Amniotic epithelial cell (primary cell): ENCODE data around the gene PP2D1.
"Not testable (repeated sequence)": the region's sequence is repeated elsewhere in the genome, so short reads cannot be mapped to it uniquely, and the experiment has no call there.

Experiments used
- DNase-seq: peaks from one replicate; pipeline ENCODE4 v3.0.0-alpha.2; 2010; ENCODE audit warnings: low read depth

Gene PP2D1

DNA sequence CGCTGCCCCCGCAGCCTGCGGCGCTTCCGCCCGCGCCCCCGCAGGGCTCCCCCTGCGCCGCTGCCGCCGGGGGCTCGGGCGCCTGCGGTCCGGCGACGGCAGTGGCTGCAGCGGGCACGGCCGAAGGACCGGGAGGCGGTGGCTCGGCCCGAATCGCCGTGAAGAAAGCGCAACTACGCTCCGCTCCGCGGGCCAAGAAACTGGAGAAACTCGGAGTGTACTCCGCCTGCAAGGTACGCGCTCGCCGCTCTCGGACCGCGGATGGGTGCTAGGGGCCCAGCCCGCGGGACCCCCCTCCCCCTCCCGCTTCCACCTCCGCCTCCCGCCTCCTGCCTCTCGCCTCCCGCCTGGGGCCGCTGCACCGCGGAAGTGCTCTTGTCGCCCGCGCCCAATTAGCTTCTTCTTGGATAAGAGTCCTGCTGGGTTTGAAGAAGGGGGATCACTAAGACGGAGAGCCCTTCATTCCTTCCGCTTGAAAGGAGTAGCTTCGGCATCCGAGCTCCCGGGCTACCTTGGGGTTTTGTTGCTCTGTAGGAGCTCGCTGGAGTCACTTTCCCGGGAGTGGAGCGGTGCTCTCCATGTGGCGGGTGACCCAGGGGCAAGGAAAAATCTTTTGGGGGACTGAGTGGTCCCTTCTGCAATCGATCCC is 28.6 kb upstream of the PP2D1 start:
- DNase-seq: peak; percentile 71

DNA sequence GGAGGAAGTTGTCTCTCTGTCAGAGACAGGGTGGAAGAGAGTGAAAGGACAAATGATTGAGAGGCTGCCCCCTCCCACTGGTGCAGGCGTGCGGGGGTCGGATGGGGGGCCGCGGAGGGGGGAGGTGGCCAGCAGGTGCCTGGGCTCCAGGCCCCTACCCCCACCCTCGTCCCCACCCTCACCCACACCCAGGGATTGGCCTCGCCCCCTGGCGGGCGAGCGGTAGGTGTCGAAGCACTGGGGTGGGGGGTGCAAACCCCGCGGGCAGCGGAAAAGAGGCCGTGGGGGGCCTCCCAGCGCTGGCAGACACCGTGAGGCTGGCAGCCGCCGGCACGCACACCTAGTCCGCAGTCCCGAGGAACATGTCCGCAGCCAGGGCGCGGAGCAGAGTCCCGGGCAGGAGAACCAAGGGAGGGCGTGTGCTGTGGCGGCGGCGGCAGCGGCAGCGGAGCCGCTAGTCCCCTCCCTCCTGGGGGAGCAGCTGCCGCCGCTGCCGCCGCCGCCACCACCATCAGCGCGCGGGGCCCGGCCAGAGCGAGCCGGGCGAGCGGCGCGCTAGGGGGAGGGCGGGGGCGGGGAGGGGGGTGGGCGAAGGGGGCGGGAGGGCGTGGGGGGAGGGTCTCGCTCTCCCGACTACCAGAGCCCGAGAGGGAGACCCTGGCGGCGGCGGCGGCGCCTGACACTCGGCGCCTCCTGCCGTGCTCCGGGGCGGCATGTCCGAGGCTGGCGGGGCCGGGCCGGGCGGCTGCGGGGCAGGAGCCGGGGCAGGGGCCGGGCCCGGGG is 27.9 kb upstream of the PP2D1 start, which contains the start of gene KAT2B:
Gene KAT2B (plus strand): TSS at position 682 of the 783 bp plus-strand sequence. CDS start 32 bp downstream, at position 714.
- DNase-seq: peak; percentile 57

DNA sequence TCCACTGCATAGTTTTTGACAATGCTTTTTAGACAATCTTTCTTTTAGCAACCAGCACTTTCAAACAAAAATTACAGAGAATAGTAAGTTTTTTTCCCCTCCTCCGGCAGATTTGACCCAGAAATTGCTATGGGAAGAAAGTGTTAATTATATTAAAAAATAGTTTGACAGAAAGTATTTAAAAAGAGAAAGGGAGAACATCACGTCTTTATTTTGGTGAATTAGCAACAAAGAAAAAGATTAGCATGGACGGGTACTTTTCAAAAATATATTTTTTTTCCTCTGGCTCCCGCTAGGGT is 27.4 kb upstream of the PP2D1 start:
- no peak for DNase-seq

DNA sequence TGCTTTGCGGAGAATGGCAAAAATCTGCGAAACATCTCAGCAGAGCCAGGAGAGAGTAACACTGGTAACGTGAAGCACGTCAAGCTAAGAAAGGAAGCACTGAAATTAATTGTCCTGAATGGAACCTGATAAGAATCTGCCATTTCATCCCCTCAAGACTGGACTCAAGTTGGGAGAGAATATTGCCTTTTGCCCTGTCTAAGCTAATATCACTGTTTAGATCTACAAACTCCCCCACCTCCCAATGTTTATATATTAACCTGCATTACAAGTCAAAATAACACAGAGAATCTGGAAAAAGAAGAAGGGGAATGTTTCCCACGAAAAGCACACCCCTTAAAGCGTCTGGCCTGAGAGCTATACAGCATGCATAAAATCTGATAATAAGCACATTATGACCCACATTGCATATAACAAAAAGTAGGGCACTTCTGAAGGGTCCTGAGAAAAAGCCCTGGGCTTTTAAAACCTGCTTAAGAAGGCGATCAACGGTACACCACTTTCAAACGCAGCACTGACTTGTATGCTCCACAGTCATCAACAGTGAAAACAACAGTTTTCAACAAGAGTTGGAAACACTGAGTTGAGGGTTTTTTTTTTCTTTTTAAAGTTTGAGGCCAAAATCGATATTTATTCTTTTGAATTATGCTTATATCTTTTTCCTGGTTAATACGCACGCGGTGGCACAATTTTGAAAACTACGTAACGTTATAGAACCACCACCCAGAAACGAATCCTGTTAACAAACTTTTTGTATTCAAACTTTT is 26.8 kb upstream of the PP2D1 start:
- DNase-seq: no peak

DNA sequence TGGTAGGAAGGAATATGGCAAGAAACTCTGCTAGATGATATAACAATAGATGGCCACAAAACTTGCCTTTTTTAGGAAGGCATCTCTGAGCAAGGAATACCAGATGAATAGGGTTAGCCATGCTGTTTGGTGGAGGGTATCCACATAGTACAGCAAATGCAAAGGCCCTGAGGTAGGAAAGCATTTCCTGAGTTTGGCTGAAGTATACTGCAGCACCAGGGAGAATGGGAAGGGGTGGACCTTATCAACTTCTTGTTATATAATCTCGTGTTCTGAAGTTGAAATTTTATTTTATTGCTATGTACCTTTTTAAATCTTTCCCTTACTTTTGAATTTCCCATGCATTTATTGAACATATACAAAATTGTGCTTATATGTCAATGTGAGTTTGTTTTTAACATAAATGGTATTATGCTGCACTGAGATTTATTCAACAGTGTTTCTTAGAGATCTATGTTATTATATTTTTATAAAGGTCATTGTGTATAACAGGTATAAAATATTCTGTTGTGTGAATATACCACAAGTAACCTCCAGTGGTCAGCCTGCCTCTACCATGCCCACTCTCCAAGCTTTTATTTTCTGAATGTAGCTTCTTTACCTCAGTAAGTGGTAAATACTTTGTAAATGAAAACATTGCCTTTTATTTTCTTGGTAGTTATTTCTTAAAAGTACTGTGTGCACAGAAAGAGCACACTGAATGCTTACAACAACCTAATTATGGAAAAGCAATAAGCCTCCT is 25.4 kb upstream of the PP2D1 start:
- no peak for DNase-seq

DNA sequence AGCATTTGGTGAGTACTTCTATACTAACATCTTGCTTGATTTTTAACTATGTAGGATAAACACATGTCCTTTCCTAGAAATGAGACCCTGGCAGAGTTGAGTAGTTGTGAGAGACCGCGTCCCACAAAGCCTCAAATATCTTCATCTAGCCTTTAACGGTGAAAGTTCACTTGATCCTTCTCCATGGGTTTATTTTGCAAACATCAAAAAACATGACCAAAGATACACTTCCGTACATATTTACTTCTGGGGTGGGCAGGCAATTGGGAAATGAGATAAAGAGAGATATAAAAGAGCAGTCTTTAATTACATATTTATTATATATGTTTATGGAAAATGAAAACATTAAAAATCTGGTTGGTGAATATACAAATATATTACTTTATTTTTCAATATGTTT is 23.0 kb upstream of the PP2D1 start:
- DNase-seq: no peak

DNA sequence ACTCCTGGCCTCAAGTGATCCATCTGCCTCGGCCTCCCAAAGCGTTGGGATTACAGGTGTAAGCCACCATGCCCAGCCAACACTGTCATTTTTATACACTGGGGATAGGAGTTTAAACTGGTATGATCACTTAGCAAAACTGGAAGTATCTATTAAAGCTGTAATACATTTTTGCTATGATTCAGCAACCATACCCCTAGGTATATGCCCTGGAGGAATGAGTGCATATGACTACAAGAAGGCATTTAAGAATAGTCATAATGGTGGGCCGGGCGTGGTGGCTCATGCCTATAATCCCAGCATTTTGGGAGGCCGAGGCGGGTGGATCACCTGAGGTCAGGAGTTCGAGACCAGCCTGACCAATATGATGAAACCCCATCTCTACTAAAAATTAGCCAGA is 19.9 kb upstream of the PP2D1 start:
- not testable (repeated sequence) for DNase-seq

DNA sequence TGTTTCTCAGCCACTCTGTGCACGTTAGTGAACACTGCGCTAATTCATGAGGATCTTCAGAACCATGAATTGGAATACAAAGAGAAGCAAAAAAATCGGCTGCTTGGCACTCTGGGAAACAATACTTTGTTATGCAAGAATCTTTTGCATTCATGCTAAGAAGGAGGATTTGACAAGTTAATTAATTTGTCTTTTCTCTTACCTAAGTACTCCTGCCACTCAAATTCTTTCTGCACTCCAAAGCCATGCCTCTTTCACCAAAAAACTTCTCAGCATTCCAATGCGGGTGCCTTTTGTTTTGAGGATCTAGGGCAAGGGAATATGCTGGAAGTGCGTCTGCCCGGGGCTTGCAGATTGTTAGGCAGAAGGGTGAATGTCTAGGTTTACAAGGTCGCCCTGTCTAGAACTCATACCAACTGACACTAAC is 16.9 kb upstream of the PP2D1 start:
- DNase-seq: no peak

DNA sequence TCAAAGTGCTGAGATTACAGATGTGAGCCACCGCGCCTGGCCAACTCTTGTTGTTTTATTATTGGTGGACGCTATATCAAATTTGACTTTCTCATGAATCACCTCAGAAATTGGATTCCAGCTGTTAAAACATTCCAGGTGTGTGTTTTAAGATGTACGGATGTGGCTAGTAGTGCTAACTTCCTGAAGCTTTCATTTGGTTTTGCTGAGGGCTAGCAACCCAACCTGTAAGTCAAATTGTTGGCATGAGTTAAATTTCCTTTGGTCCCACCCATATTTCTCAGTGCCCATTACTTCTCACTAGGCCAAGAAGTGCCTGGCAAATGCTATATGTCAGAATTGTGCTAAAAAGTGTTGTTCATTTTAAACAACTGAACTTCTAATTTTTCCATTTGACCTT is 15.1 kb upstream of the PP2D1 start:
- DNase-seq: no peak

DNA sequence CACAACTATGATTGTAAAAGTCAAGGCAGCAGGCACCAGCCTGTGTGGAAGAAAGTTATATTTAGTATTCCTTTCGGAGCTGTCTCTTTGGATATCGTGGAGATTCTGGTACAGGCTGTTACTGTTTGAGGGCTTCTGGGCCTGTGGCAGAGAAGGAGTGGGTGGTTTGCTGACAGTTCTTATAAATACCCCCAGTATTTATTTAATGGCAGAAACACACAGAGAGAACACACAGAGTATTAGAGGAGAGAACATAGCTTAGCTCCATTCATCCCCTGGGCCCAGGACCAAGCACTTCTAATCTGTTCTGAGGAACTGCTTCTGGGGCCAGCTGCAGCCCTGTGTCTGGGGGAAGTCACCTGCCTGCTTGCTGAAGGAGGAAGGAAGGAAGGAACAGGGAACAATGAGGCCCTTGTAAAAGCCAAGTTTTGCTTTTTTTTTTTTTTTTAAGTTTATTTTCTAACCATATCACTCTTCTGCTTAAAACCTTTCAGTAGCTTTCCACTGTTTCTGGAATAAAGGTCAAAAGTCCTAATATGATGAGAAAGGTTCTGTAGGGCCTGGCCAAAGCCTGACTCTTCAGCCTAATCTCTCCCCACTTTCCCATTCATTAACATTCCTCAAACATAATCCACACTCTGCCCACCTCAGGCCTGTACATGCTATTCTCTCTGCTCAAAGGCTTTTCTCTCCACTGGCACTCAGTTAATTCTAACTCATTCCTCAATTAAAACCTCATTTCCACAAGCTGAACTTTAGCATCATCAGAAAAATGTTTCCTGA is 11.8 kb upstream of the PP2D1 start:
- peak; percentile 28 for DNase-seq

DNA sequence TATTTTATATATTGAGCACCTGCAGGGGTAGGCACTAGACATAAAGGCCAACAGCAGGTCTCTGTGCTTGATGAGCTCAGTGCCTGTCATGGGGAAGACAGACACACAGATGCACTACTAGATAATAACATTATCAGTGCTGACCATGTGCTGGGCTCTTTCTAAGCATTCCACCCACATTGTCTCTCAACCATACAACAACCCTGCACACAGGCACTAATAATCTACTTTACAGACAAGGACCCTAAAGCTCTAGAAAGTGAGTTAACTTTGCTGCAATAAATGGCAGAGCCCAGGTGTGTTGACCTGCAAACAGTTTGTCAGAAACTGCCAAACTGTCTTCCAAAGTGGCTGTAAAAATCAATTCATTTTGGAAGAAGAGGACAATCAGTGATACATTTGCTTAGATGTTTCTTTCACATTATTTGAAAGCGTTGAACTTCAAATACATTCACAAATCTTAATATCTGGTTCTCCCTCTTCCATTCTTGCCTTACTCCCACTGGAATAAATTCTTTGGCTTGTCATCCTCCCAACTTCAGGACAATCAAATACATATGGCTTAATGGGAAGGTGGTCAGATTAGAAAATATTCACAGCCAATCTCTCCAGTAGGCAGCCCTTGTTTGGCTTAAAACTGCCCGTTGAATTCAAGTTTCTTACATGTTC is 11.0 kb upstream of the PP2D1 start:
- DNase-seq: no peak

DNA sequence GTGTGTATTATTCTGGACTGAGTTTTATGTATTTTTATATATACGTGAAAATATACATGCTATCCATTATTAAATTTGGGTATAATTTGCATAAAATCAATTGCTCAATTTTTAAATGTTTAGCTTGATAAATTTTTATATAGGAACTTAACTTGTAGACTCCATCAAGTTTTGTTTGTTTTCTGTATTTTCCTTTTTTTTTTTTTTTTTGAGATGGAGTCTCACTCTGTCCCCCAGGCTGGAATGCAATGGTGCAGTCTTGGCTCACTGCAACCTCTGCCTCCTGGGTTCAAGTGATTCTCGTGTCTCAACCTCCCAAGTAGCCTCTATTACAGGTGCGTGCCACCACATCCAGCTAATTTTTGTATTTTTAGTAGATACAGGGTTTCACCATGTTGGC is 4.0 kb upstream of the PP2D1 start:
- not testable (repeated sequence) for DNase-seq

DNA sequence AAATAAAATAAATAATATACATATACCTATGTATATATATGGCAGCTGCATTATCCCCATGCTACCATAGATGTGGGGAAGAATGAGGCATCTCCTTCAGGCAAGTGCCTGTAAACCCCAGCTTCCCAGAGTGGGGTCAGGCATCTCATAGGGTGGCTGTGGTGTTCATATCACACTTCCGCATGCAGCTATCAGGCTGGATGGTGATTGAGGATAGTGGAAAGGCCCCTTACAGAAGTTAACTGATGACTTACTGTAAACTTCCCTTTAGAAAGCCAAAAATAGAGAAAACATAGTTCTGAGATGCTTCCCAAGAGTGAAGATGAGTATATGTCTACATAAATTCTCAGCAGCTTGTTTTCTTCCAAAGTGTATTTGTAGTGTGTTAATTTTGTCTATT is 3.5 kb upstream of the PP2D1 start:
- DNase-seq: no peak

DNA sequence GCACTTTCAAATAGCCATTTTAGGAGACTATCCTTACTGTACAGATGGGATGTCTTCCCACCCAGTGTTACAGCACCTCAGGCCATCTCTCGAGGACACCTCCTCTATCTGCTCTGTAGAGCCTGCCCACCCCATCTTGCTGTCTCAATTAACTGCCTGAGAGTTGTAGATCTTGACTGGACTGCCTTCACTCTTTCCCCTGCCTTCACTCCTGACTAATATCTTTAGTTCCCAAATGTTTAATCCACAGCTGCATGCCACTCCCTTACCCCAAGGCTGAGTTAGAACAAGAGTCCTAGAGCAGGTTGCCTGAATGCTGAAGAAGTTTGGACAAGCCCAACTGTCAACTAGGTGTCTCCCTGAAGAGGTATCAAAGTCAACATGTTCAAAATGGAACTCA is 1.3 kb upstream of the PP2D1 start:
- no peak for DNase-seq

DNA sequence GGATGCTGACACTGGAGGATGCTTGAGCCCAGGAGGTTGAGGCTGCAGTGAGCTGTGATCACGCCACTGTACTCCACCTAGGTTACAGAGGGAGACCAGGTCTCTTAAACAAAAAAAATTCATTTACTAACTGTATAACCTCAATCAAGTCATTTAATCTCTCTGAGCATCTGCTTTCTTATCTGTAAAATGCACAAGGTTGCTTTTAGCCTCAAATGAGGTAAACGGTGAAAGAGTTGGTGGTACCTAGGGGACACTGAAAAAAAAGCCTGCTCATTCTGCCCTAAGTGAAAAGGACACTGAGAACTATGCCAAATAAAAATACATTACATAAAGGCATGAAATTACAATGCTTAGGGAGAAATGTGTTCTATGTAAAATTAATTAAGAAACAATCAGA is 3.4 kb downstream of the PP2D1 start:
- DNase-seq: no peak

DNA sequence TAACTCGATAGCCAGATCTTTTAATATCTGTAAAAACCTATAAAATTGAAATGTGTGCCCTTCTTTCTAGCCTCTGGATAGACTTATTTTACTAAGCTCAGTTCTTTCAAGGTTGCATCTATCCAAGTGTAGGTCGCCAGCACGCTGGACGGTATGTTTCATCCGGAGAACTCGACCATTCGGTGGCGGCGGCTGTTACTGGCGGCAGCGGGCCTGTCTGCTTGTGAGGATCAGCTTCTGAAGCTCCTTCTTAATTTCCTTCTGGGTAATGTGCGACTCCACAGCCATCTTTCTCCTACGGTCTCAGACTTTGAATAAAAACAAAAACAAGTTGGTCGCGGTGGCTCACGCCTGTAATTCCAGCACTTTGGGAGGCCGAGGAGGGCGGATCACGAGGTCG is 4.1 kb downstream of the PP2D1 start:
- DNase-seq: no peak

DNA sequence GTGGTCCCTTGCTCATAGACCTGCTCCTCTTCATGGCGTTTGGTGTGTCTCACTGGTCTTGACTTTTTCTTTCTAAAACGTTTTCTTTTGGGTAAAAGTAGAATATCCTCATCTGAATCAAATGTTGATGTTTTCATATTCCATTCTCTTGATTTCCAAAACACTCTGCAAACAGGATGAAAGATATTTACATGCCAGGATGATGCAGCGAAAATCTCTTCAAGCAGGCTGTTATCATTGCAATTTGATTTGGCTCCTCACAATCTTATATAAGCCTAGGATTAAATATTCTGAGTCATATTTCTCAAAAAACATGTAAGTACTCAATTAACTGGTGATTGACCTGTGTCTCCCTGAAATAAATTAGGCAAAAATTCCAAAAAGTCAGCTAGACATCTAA is 10.1 kb downstream of the PP2D1 start:
- DNase-seq: no peak

DNA sequence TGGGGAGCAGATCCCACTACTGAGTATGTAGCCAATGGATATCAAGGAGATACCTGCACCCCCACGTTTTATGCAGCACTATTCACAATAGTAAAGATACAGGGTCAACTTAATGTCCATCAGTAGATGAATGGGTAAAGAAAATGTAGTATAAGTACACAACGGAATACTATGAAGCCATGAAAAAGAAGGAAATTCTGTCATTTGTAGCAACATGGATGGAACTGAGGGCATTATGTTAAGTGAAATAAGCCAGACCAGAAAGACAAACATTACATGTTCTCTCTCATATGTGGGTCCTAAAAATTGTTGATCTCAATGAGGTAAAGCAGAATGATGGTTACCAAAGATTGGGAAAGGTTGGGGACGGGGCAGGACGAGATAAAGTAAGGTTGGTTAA is 14.6 kb downstream of the PP2D1 start:
- DNase-seq: no peak

DNA sequence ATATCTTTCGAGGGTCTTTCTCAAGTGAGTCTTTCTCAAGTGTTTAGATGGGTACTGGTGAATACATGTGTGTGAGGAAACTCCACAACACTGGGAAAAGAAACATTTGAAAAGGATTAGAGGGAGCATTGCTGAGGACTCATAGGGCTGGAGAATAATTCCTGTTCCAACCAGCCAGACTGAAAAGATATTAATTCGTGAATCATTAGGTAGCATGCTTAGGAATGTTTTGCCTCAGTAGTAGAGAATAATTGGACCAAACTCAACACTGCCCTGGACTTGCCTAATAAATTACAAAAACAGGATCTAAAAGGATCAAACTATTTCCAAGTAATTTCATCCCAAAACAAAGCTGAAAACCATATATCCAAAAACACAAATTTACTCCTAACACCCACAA is 17.3 kb downstream of the PP2D1 start:
- peak; percentile 41 for DNase-seq

DNA sequence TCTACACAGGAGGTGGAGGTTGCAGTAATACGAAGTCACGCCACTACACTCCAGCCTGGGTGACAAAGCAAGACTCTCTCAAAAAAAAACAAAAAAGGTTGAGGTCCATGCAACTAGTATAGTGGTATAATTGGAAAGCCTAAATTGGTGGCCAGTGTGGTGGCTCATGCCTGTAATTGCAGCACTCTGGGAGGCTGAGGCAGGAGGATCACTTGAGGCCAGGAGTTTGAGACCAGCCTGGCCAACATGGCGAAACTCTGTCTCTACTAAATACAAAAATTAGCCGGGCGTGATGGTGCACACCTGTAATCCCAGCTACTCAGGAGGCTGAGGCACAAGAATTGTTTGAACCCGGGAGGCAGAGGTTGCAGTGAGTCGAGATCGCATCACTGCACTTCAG is 23.2 kb downstream of the PP2D1 start:
- DNase-seq: not testable (repeated sequence)

DNA sequence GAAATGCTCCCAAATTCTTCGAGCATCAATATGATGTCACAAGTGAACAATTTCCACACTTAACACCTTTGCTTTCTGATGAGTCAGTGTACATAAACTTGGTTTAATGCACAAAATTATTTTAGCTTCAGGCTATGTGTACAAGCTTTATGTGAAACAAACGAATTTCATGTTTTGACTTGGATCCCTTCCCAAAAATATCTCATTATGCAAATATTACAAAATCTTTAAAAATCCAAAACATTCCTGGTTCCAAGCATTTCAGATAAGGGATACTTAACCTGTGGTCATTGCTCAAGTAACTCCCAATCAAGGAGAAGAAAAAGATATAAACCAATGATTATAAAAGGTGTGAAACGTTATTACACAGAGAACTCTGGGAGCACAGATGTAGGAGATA is 40.0 kb downstream of the PP2D1 start:
- peak; percentile 55 for DNase-seq
